Measurements from ENCODE around the gene ACSL5. TPM values are rescaled to one million over a fixed set of nuclear protein-coding genes. Genes with fewer than 3 reads are reported as not detected.

ACSL5 gene
- total and polyA plus RNA-seq, 2 experiments from 2014 or later: not detected

DNA sequence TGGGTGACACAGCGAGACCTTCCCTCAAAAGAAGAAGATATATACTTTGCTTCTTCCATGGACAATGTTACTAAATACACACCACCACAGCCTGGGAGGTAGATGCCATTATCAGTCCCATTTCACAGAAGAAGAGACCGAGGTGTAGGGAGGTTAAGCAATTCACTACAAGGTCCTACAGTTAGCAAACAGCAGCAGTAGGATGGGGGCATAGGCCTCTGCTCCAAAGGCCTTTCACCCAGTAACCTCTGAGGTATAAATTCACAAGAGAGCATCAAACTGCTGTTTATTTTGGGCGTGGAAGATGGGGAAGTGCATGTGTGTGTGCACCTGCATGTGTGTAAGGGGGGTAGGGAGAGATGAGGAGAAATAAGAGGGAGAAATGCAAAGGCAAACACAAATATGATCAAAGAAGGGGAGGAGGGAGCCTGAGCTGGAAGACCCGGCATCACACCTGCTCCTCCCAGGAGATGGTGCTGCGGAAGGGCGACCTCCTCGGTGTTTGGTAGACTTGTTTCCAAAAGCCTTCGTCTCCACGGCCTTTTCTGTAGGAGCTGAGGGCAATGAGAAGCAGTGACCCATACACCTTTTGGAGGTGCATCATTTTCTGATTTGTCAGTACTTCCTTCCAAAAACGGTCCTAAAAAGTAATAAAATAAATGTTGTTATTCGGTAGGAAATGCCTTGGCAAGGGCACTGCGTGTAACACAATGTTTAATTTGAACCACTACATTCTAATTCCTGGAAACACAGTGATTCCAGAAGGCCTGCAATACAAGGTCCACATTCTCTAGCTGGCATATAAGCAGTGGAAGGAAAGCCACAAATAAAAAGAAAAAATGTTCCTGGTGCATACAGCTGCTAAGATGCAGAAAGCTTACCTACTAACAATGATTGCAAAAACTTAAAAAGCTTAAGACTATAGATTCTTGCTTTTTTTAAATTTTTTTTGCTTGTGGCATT lies 25.9 kb upstream of the ACSL5 start (continued):
- TF ChIP-seq, protein P1, sequence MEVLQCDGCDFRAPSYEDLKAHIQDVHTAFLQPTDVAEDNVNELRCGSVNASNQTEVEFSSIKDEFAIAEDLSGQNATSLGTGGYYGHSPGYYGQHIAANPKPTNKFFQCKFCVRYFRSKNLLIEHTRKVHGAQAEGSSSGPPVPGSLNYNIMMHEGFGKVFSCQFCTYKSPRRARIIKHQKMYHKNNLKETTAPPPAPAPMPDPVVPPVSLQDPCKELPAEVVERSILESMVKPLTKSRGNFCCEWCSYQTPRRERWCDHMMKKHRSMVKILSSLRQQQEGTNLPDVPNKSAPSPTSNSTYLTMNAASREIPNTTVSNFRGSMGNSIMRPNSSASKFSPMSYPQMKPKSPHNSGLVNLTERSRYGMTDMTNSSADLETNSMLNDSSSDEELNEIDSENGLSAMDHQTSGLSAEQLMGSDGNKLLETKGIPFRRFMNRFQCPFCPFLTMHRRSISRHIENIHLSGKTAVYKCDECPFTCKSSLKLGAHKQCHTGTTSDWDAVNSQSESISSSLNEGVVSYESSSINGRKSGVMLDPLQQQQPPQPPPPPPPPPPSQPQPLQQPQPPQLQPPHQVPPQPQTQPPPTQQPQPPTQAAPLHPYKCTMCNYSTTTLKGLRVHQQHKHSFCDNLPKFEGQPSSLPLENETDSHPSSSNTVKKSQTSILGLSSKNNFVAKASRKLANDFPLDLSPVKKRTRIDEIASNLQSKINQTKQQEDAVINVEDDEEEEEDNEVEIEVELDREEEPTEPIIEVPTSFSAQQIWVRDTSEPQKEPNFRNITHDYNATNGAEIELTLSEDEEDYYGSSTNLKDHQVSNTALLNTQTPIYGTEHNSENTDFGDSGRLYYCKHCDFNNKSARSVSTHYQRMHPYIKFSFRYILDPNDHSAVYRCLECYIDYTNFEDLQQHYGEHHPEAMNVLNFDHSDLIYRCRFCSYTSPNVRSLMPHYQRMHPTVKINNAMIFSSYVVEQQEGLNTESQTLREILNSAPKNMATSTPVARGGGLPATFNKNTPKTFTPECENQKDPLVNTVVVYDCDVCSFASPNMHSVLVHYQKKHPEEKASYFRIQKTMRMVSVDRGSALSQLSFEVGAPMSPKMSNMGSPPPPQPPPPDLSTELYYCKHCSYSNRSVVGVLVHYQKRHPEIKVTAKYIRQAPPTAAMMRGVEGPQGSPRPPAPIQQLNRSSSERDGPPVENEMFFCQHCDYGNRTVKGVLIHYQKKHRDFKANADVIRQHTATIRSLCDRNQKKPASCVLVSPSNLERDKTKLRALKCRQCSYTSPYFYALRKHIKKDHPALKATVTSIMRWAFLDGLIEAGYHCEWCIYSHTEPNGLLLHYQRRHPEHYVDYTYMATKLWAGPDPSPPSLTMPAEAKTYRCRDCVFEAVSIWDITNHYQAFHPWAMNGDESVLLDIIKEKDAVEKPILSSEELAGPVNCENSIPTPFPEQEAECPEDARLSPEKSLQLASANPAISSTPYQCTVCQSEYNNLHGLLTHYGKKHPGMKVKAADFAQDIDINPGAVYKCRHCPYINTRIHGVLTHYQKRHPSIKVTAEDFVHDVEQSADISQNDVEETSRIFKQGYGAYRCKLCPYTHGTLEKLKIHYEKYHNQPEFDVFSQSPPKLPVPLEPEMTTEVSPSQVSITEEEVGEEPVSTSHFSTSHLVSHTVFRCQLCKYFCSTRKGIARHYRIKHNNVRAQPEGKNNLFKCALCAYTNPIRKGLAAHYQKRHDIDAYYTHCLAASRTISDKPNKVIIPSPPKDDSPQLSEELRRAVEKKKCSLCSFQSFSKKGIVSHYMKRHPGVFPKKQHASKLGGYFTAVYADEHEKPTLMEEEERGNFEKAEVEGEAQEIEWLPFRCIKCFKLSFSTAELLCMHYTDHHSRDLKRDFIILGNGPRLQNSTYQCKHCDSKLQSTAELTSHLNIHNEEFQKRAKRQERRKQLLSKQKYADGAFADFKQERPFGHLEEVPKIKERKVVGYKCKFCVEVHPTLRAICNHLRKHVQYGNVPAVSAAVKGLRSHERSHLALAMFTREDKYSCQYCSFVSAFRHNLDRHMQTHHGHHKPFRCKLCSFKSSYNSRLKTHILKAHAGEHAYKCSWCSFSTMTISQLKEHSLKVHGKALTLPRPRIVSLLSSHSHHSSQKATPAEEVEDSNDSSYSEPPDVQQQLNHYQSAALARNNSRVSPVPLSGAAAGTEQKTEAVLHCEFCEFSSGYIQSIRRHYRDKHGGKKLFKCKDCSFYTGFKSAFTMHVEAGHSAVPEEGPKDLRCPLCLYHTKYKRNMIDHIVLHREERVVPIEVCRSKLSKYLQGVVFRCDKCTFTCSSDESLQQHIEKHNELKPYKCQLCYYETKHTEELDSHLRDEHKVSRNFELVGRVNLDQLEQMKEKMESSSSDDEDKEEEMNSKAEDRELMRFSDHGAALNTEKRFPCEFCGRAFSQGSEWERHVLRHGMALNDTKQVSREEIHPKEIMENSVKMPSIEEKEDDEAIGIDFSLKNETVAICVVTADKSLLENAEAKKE (CRISPR knock-in tag; IDR thresholded peaks at IDR 0.05): no peak
- TF ChIP-seq, protein P2, sequence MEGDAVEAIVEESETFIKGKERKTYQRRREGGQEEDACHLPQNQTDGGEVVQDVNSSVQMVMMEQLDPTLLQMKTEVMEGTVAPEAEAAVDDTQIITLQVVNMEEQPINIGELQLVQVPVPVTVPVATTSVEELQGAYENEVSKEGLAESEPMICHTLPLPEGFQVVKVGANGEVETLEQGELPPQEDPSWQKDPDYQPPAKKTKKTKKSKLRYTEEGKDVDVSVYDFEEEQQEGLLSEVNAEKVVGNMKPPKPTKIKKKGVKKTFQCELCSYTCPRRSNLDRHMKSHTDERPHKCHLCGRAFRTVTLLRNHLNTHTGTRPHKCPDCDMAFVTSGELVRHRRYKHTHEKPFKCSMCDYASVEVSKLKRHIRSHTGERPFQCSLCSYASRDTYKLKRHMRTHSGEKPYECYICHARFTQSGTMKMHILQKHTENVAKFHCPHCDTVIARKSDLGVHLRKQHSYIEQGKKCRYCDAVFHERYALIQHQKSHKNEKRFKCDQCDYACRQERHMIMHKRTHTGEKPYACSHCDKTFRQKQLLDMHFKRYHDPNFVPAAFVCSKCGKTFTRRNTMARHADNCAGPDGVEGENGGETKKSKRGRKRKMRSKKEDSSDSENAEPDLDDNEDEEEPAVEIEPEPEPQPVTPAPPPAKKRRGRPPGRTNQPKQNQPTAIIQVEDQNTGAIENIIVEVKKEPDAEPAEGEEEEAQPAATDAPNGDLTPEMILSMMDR (conservative IDR thresholded peaks at IDR 0.05; ENCODE audit: low read depth in 2 of 2): no peak
- no peak for TF ChIP-seq POLR2AphosphoS5 (IDR thresholded peaks at IDR 0.05; ENCODE audit: low read depth)
- no peak for TF ChIP-seq JUNB (IDR thresholded peaks at IDR 0.05; ENCODE audit: unreplicated experiment)
- TF ChIP-seq ZNF114 (CRISPR knock-in tag; IDR thresholded peaks at IDR 0.05): no peak
- TF ChIP-seq NANOG (IDR thresholded peaks at IDR 0.05; ENCODE audit: borderline replicate concordance): no peak

GRCh38 chr10:112348759-112349158 lies 25.2 kb upstream of the ACSL5 start:
- no peak overlapping the region for H3K4me3 Mint-ChIP-seq
- H3K36me3 ChIP-seq (ENCODE audit: insufficient read depth): no peaks in the 10 kb centered on the region
- no peaks in the 10 kb centered on the region for H3K9me2 ChIP-seq (ENCODE audit: insufficient read depth)
- no peaks in the 10 kb centered on the region for H4K20me1 ChIP-seq (replicated peaks; ENCODE audit: insufficient read depth)
- no peak for TF ChIP-seq ZNF114 (CRISPR knock-in tag; IDR thresholded peaks at IDR 0.05)
- TF ChIP-seq EZH2phosphoT487 (IDR thresholded peaks at IDR 0.05; ENCODE audit: unreplicated experiment): no peak
- no peak overlapping the region for H3K4me3 ChIP-seq
- H3K27me3 ChIP-seq (ENCODE audit: insufficient read depth): no peaks in the 10 kb centered on the region
- no peaks in the 10 kb centered on the region for H3F3A ChIP-seq (replicated peaks; ENCODE audit: low read depth)
- no peak overlapping the region for H3K27ac Mint-ChIP-seq
- no peaks in the 10 kb centered on the region for H3K4me1 ChIP-seq (ENCODE audit: insufficient read depth)
- no peaks in the 10 kb centered on the region for H3K4me1 Mint-ChIP-seq
- no peaks in the 10 kb centered on the region for H3K79me2 ChIP-seq (replicated peaks; ENCODE audit: insufficient read depth)
- no peak overlapping the region for H3K27ac ChIP-seq (ENCODE audit: low read depth)
- H3K4me2 ChIP-seq: no peak overlapping the region
- no peaks in the 10 kb centered on the region for H3K36me3 Mint-ChIP-seq (ENCODE audit: low read depth)
- H3K9me3 Mint-ChIP-seq: peaks cover 3% of the 10 kb centered on the region; the same call in 1 of the 3 replicates
- DNase-seq (ENCODE audit: low spot score) (no peak), ATAC-seq (no peak)
- peaks cover 1% of the 10 kb centered on the region for H3K27me3 Mint-ChIP-seq (ENCODE audit: insufficient read depth, low read depth, poor library complexity)
- no peak overlapping the region for H2AFZ ChIP-seq

Data from GM23338 (cell line).